NCI-H2029 treated with DMSO at 0.1 percent for 48 hours (cell line): ENCODE results near the gene ZSCAN31.
A peak's percentile ranks its signal among the peaks of the same experiment; 100 is the strongest.
"Not testable (repeated sequence)": the region's sequence is repeated elsewhere in the genome, so short reads cannot be mapped to it uniquely, and the experiment has no call there.

Experiments
- DNase-seq: peaks from one replicate; lab custom pipeline; 2025; lab: John Stamatoyannopoulos, UW

Gene ZSCAN31

GRCh38 chr6:28335564-28336283, at the start of gene ZSCAN31:
Gene ZSCAN31, minus strand, starts transcription at chr6:28336148. Its CDS starts 6,465 bp downstream, at chr6:28329683.
- DNase-seq = peak; percentile 81

GRCh38 chr6:28384143-28384533, 48.2 kb upstream of the ZSCAN31 start:
- no peak for DNase-seq

GRCh38 chr6:28383235-28384142, 47.5 kb upstream of the ZSCAN31 start:
- peak; percentile 44 for DNase-seq

- no peak for DNase-seq
Measured at GRCh38 chr6:28380381-28380780, 44.4 kb upstream of the ZSCAN31 start.

- DNase-seq = no peak
Measured at GRCh38 chr6:28378644-28379043, 42.7 kb upstream of the ZSCAN31 start.

- DNase-seq = no peak
Measured at GRCh38 chr6:28377879-28378278, 41.9 kb upstream of the ZSCAN31 start.

GRCh38 chr6:28373925-28374324, 38.0 kb upstream of the ZSCAN31 start:
- no peak for DNase-seq

- no peak for DNase-seq
Measured at GRCh38 chr6:28371706-28372451, 35.9 kb upstream of the ZSCAN31 start.

GRCh38 chr6:28371280-28371679, 35.3 kb upstream of the ZSCAN31 start:
- no peak for DNase-seq

GRCh38 chr6:28370440-28370839, 34.5 kb upstream of the ZSCAN31 start:
- no peak for DNase-seq

GRCh38 chr6:28369463-28369862, 33.5 kb upstream of the ZSCAN31 start:
- no peak for DNase-seq

GRCh38 chr6:28368522-28368921, 32.6 kb upstream of the ZSCAN31 start:
- no peak for DNase-seq

- not testable (repeated sequence) for DNase-seq
Measured at GRCh38 chr6:28365590-28365989, 29.6 kb upstream of the ZSCAN31 start.

- DNase-seq = no peak
Measured at GRCh38 chr6:28360961-28361360, 25.0 kb upstream of the ZSCAN31 start.

- not testable (repeated sequence) for DNase-seq
Measured at GRCh38 chr6:28359562-28359961, 23.6 kb upstream of the ZSCAN31 start.

- DNase-seq = no peak
Measured at GRCh38 chr6:28357036-28357435, 21.1 kb upstream of the ZSCAN31 start.

- no peak for DNase-seq
Measured at GRCh38 chr6:28356666-28357020, 20.7 kb upstream of the ZSCAN31 start.

- DNase-seq = peak; percentile 85
Measured at GRCh38 chr6:28355743-28356665, 20.1 kb upstream of the ZSCAN31 start.

- DNase-seq = no peak
Measured at GRCh38 chr6:28354688-28355554, 19.0 kb upstream of the ZSCAN31 start.

GRCh38 chr6:28353981-28354676, 18.2 kb upstream of the ZSCAN31 start:
- DNase-seq = peak; percentile 76
